ENCODE measurements around the gene TUT1. TPM values are rescaled to one million over a fixed set of nuclear protein-coding genes. Genes with fewer than 3 reads are reported as not detected.

TUT1 gene
- total RNA-seq, 1 donor from 2014 or later: 12.0 TPM

DNA sequence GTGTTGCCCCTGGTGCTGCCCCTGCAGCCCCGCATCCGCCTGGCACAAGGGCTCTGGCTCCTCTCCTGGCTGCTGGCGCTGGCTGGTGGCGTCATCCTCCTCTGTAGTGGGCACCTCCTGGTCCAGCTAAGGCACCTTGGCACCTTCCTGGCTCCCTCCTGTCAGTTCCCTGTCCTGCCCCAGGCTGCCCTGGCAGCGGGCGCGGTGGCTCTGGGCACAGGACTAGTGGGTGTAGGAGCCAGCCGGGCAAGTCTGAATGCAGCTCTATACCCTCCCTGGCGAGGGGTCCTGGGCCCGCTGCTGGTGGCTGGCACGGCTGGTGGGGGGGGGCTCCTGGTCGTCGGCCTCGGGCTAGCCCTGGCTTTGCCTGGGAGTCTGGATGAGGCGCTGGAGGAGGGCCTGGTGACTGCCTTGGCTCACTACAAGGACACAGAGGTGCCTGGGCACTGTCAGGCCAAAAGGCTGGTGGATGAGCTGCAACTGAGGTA lies 22.0 kb upstream of the TUT1 start:
- Histone ChIP-seq H3K27me3 (no peaks in the 10 kb centered on the region), H3K9me3 (no peaks in the 10 kb centered on the region), H3K36me3 (peaks cover 0 to 33% of the 10 kb centered on the region in 2 donors), H3K4me1 (peaks cover 42% of the 10 kb centered on the region), H3K27ac (peak overlapping the region; percentile 92), H3K4me3 (peak overlapping the region; percentile 83 to 96)
- intact Hi-C loops (cut with DNase I): loop anchor here (10.0 kb wide), 1 partner anchor 1709 kb away; the partner anchor contains the start of gene PRPF19
- DNase-seq (ENCODE audit: extremely low spot score in 2 of 2): no peak
- no peak for TF ChIP-seq POLR2AphosphoS5 (IDR thresholded peaks at IDR 0.05; ENCODE audit: insufficient read depth in 1 of 2, low read depth in 1 of 2)
- TF ChIP-seq CTCF (IDR thresholded peaks at IDR 0.05): no peak
- no peak for TF ChIP-seq POLR2A (IDR thresholded peaks at IDR 0.05)

DNA sequence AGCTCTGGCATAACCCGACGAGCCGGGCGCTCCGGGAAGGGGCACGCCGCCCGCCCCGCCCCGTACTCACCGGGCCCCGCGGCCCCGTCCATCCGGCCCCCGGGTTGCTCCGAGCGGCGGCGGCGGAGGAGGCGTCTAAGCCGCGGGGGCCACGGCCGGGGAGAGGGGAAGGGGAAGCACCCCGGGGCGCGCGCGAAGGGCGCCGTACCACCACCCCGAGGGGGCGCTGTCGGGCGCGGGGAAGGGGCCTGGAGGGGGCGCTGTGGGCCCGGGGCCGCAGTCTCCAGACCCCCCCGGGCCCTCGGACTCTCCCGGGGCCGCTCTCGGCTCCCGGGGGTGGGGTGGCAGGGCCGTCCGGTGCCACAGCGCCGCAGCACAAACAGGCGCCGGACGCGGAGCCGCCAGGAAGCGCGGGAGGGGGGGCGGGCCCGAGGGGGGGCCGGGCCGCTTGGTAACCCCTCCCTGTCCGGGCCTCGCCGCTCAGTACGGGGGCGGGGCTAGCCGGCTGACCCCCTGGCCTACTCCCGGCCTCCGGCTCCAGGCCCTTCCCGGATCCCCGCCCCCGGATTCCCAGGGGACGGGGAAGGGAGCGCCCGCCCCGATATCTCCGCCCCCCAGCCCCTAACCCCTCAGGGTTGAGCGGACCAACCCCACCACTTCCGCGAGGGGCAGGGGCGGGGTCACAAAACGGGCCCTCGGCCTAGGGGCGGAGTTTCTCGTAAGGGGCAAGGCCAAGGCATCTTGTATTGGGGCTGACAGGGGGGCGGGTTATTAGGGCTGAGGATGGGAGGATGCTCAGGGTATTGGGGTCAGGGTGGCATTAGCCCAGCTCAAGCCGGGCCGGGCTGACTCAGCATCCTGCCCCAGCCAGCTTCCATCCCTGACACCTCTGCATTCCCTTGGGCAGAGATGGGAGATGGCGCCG lies 21.3 kb upstream of the TUT1 start, which contains the start of the genes EML3 and ROM1:
TSS of gene EML3 (minus strand) at position 410 of the 925 bp plus-strand sequence. CDS start at position 92, 318 bp downstream.
TSS of gene ROM1 (plus strand) at position 892 of the 925 bp plus-strand sequence. CDS start at position 917, 25 bp downstream.
- Histone ChIP-seq H3K4me1 (peaks cover 42% of the 10 kb centered on the region), H3K9me3 (no peaks in the 10 kb centered on the region), H3K4me3 (peak within 1 kb of the TSS; percentile 83 to 96), H3K27me3 (no peaks in the 10 kb centered on the region), H3K27ac (peak within 1 kb of the TSS; percentile 92), H3K36me3 (peaks cover 0 to 33% of the 10 kb centered on the region in 2 donors)
- TF ChIP-seq CTCF (IDR thresholded peaks at IDR 0.05) (peak; percentile 65 to 100 (median 79)), POLR2AphosphoS5 (IDR thresholded peaks at IDR 0.05; ENCODE audit: insufficient read depth in 1 of 2, low read depth in 1 of 2) (peak; percentile 42 to 74), POLR2A (IDR thresholded peaks at IDR 0.05) (no peak)
- intact Hi-C loops (cut with DNase I): loop anchor here (10.0 kb wide), 1 partner anchor 1708 kb away; the partner anchor contains the start of gene PRPF19
- DNase-seq (ENCODE audit: extremely low spot score in 2 of 2): no peak

DNA sequence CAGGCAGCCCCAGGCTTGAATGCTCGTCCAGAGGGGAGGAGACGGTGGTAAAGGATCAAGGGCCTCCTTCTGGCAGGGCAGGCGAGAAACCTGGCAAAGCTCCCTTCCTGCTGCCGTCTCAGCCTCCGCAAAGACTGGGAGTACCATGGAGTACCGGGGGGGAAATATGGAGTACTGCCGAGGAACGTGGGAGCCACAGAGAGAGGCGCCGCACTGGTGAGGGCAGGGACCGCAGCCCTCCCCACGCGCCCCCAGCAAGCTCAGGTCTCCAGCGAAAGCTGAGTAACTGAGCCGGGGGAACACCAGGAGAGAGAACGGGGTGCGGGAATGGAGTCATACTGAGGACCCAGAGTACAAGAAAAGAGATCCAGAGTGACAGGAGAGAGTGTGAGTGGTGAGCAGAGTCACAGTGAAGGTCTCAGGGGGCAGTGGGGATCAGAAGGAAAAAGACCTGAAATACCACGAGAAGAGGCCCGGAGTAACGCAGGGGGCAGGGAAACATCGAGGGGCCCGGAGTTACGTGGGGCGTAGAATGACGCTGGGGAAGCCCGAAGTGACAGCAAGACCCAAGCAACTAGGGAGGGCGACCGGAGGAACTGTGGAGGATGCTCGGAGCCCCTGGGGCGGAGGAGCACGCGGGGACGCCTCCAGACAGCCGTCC lies 20.5 kb upstream of the TUT1 start:
- H3K27me3 ChIP-seq: no peaks in the 10 kb centered on the region
- H3K9me3 ChIP-seq: no peaks in the 10 kb centered on the region
- peak overlapping the region; percentile 92 for H3K27ac ChIP-seq
- H3K36me3 ChIP-seq: peaks cover 0 to 27% of the 10 kb centered on the region in 2 donors
- H3K4me3 ChIP-seq: peak overlapping the region; percentile 83 to 96
- TF ChIP-seq POLR2AphosphoS5 (IDR thresholded peaks at IDR 0.05; ENCODE audit: insufficient read depth in 1 of 2, low read depth in 1 of 2) (peak in 1 of 2 donors; percentile 48), POLR2A (IDR thresholded peaks at IDR 0.05) (peak in 1 of 2 donors; percentile 22), CTCF (IDR thresholded peaks at IDR 0.05) (no peak)
- H3K4me1 ChIP-seq: peaks cover 42% of the 10 kb centered on the region
- no peak for DNase-seq (ENCODE audit: extremely low spot score in 2 of 2)
- intact Hi-C loops (cut with DNase I): loop anchor here (10.0 kb wide), 1 partner anchor 1707 kb away; the partner anchor contains the start of gene PRPF19

- H3K4me1 ChIP-seq: peaks cover 42% of the 10 kb centered on the region
- H3K9me3 ChIP-seq: no peaks in the 10 kb centered on the region
- H3K4me3 ChIP-seq: peak overlapping the region; percentile 83 to 96
- intact Hi-C loops (cut with DNase I): loop anchor here (10.0 kb wide), 1 partner anchor 1706 kb away; the partner anchor contains the start of gene PRPF19
- peaks cover 0 to 25% of the 10 kb centered on the region in 2 donors for H3K36me3 ChIP-seq
- no peak for DNase-seq (ENCODE audit: extremely low spot score in 2 of 2)
- H3K27me3 ChIP-seq: no peaks in the 10 kb centered on the region
- TF ChIP-seq POLR2A (IDR thresholded peaks at IDR 0.05) (no peak), POLR2AphosphoS5 (IDR thresholded peaks at IDR 0.05; ENCODE audit: insufficient read depth in 1 of 2, low read depth in 1 of 2) (no peak), CTCF (IDR thresholded peaks at IDR 0.05) (no peak)
- H3K27ac ChIP-seq: peak overlapping the region; percentile 92
These were observed 19.7 kb upstream of the TUT1 start for GRCh38 chr11:62610814-62611704.

All from vagina (tissue), 2 donors.